ENCODE results near the gene DAPL1.

Gene DAPL1

GRCh38 chr2:158795195-158795924 lies at the start of gene DAPL1:
DAPL1 (plus strand) TSS chr2:158795317; CDS start chr2:158795373, 56 bp downstream.
- Histone ChIP-seq H3K4me2 (peak within 1 kb of the TSS; percentile 70), H3K9ac (no peak within 1 kb of the TSS), H3K36me3 (no peaks in the 10 kb centered on the region), H3K4me3 (no peak within 1 kb of the TSS), H4K20me1 (no peaks in the 10 kb centered on the region), H3K27me3 (no peaks in the 10 kb centered on the region), H3K4me1 (peaks cover 39% of the 10 kb centered on the region), H3K27ac (no peak within 1 kb of the TSS), H3K9me3 (no peaks in the 10 kb centered on the region)
- no peak for TF ChIP-seq Cebpa-rat (IDR thresholded peaks at IDR 0.05)

DNA sequence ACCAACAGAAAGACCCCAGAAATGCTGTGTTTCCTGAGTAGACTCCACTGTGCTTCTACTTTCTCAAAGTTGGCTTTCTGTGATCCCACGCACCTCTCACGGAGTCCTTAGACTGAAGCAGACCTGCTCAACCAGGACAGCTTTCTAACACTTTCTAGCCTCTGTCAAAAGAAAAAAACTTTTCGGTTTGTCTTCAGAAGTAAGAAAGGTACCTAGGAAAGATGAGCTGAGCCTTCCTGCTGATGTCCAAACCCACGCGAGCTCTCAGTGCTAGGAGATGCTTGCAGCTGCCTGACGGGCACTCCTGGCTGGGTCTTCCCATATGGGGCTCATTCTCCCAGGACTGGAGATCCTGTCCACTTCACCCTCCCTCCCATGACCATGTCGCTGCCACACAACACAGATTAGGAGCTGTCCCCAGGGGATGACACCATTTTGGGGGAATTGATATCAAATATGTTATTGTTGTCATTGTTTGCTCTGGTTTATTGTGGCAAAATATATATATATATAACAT lies 49.2 kb upstream of the DAPL1 start:
- Histone ChIP-seq H3K36me3 (no peaks in the 10 kb centered on the region), H4K20me1 (no peaks in the 10 kb centered on the region), H3K4me2 (no peak overlapping the region), H3K9ac (no peak overlapping the region), H3K27me3 (no peaks in the 10 kb centered on the region), H3K4me3 (no peak overlapping the region), H3K4me1 (no peaks in the 10 kb centered on the region), H3K9me3 (no peaks in the 10 kb centered on the region), H3K27ac (no peak overlapping the region)
- no peak for TF ChIP-seq Cebpa-rat (IDR thresholded peaks at IDR 0.05)

DNA sequence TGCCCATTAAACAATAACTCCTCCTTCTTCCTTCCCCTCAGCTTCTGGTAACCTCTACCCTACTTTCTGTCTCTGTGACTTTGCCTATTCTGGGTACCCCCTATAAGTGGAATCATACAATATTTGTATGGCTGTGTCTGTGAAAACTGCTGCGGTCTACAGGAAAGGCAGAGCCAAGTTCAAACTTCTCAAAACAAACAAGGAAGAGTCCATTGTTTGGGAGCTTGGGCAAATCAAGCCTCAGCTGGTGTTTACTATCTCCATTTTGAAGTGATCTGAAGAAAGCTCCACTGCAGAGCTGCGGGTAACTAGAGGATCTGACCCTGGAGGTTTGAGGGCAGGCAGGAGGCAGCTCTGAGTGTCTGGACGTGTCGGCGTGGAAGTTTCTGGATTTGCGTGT lies 48.6 kb upstream of the DAPL1 start:
- Histone ChIP-seq H3K27ac (no peak overlapping the region), H3K27me3 (no peaks in the 10 kb centered on the region), H3K36me3 (no peaks in the 10 kb centered on the region), H3K4me1 (no peaks in the 10 kb centered on the region), H4K20me1 (no peaks in the 10 kb centered on the region), H3K4me2 (no peak overlapping the region), H3K9ac (no peak overlapping the region), H3K4me3 (no peak overlapping the region), H3K9me3 (no peaks in the 10 kb centered on the region)
- TF ChIP-seq Cebpa-rat (IDR thresholded peaks at IDR 0.05), result no peak

DNA sequence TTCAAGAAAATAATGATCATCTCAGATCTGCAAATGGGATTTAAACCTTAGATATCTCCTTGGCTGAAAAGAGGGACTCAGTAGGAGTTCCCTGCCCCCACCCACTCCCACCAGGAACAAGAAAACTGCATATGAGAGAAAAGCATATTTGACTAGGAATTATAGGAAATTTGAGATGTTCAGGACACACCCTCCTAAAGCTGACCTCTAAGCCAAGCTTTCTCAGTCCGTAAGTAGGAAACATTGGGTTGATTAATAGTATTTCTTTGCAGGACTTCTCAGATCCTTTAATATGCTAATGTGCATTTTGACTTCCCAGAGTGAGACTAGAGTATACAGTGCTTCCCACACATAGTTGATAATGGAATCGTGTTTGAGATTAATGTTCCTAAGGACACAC lies 47.8 kb upstream of the DAPL1 start:
- Histone ChIP-seq H4K20me1 (no peaks in the 10 kb centered on the region), H3K4me3 (no peak overlapping the region), H3K4me2 (no peak overlapping the region), H3K36me3 (no peaks in the 10 kb centered on the region), H3K27ac (no peak overlapping the region), H3K27me3 (no peaks in the 10 kb centered on the region), H3K4me1 (no peaks in the 10 kb centered on the region), H3K9me3 (no peaks in the 10 kb centered on the region), H3K9ac (no peak overlapping the region)
- no peak for TF ChIP-seq Cebpa-rat (IDR thresholded peaks at IDR 0.05)

DNA sequence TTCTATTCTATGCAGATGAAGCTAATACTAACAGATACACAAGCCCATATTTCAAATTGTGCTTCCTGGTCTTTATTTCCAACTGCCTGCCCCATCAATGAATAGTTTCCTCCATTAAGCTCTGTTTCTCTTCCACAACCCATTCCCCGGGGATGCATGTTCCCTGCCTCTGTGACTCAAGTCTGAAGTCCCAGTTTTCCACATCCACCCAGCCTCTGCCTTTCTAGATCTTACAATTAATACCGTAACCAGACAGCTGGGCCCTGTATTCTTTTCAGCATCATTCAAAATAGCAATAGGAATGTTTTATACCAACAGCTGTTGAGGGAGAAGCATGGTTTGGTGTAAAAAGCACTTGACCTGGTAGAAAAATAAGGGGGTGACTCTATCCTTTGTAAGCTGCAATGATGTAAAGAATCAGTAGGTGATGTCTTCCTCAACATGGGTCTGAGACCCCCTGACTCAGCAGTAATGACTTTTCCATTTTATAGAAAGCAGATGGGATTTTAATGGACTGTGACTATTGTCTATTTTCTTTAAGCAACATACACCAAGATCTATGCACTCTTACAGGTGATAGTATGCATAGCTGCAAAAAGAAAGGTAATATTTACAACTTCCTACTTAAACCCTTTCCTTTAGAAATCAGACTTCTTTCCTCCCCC lies 46.1 kb upstream of the DAPL1 start:
- Histone ChIP-seq H3K4me2 (no peak overlapping the region), H3K9me3 (no peaks in the 10 kb centered on the region), H3K4me3 (no peak overlapping the region), H3K36me3 (no peaks in the 10 kb centered on the region), H4K20me1 (no peaks in the 10 kb centered on the region), H3K27ac (no peak overlapping the region), H3K9ac (no peak overlapping the region), H3K27me3 (no peaks in the 10 kb centered on the region), H3K4me1 (no peaks in the 10 kb centered on the region)
- TF ChIP-seq Cebpa-rat (IDR thresholded peaks at IDR 0.05), result no peak

GRCh38 chr2:158750458-158751125 lies 44.5 kb upstream of the DAPL1 start:
- no peak for TF ChIP-seq Cebpa-rat (IDR thresholded peaks at IDR 0.05)
- Histone ChIP-seq H4K20me1 (no peaks in the 10 kb centered on the region), H3K9me3 (no peaks in the 10 kb centered on the region), H3K9ac (no peak overlapping the region), H3K27me3 (no peaks in the 10 kb centered on the region), H3K4me1 (no peaks in the 10 kb centered on the region), H3K36me3 (no peaks in the 10 kb centered on the region), H3K4me2 (no peak overlapping the region), H3K4me3 (no peak overlapping the region), H3K27ac (no peak overlapping the region)

DNA sequence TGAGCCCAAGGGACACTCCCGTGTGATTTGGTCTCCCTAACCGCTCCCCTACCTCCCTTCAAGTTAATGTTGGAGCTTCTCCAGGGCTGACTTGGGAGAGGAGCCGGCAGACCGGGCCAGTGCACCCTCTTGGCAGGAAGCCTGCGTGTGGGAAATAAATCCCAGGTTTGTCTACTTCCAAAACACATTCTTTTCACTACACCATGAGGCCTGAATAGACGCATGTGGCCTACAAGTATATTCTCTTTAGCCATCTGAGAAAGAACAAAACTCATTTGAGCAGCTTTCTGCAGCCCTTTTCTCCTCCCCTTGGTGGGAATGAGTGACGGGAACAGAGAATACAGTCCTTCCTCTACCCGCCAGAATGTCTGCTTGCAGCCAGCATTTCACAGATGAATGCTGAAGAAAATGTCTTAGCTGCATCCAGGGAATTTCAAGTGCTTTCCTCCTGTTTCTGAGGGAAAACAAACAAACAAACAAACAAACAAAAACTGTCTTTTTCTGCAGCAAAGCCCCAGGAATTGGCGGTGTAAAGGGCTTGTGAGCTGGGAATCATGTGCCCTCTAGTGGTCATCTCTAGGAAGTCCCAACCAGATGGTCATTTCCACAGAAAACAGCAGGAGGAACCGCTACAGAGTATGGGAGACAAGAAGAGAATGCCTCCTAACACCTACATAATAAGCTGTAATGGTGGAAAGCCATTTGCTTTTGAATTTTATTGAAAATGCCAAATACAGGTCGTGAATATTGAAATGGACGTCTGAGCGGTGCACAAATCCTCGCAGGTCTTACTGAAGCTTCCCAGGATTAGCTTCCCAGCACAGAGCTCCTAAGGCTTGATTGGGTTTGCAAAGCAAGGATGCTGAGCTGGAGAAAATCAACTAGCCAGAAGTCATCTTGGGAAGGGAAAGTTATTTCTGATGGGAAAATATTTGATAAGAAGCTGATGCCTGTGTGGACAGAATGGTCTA lies 41.2 kb upstream of the DAPL1 start:
- Histone ChIP-seq H3K4me2 (no peak overlapping the region), H3K4me3 (no peak overlapping the region), H3K4me1 (no peaks in the 10 kb centered on the region), H4K20me1 (no peaks in the 10 kb centered on the region), H3K9ac (no peak overlapping the region), H3K27me3 (no peaks in the 10 kb centered on the region), H3K27ac (no peak overlapping the region), H3K9me3 (no peaks in the 10 kb centered on the region), H3K36me3 (no peaks in the 10 kb centered on the region)
- no peak for TF ChIP-seq Cebpa-rat (IDR thresholded peaks at IDR 0.05)

- H3K27me3 ChIP-seq, result no peaks in the 10 kb centered on the region
- no peaks in the 10 kb centered on the region for H3K9me3 ChIP-seq
- H4K20me1 ChIP-seq, result no peaks in the 10 kb centered on the region
- no peak overlapping the region for H3K4me3 ChIP-seq
- TF ChIP-seq Cebpa-rat (IDR thresholded peaks at IDR 0.05), result no peak
- H3K4me1 ChIP-seq, result no peaks in the 10 kb centered on the region
- no peak overlapping the region for H3K9ac ChIP-seq
- no peak overlapping the region for H3K4me2 ChIP-seq
- no peaks in the 10 kb centered on the region for H3K36me3 ChIP-seq
- no peak overlapping the region for H3K27ac ChIP-seq
Observed at GRCh38 chr2:158755310-158756087, 39.6 kb upstream of the DAPL1 start.

- Histone ChIP-seq H3K4me2 (no peak overlapping the region), H3K36me3 (no peaks in the 10 kb centered on the region), H3K9ac (no peak overlapping the region), H3K27me3 (no peaks in the 10 kb centered on the region), H3K9me3 (no peaks in the 10 kb centered on the region), H3K4me3 (no peak overlapping the region), H3K27ac (no peak overlapping the region), H3K4me1 (no peaks in the 10 kb centered on the region), H4K20me1 (no peaks in the 10 kb centered on the region)
- no peak for TF ChIP-seq Cebpa-rat (IDR thresholded peaks at IDR 0.05)
Observed at GRCh38 chr2:158756331-158756730, 38.8 kb upstream of the DAPL1 start.
